B cell (primary cell): ENCODE data around the gene ZNF423. TPM values are rescaled to one million over a fixed set of nuclear protein-coding genes. Genes with fewer than 3 reads are reported as not detected.

ENCODE experiments used
- ATAC-seq: fragments of 200-7000 bp; cut with Tn5 transposase; one replicate; pipeline ENCODE4 v1.10.0; 2021; ENCODE audit warnings: low read depth, mild to moderate bottlenecking, moderate number of reproducible peaks, moderate library complexity
- CTCF ChIA-PET: fragments of 350-600 bp; sonication (Branson Sonifier 250); formaldehyde crosslinking; loops from one replicate; lab custom pipeline; 2021; ENCODE audit warnings: antibody characterized with exemption, inconsistent platforms; lab: Charles Lee
- POLR2A ChIA-PET: fragments of 350-600 bp; sonication (Branson Sonifier 250); formaldehyde crosslinking; loops from one replicate; lab custom pipeline; 2021; ENCODE audit warnings: antibody characterized with exemption; lab: Charles Lee
- DNase-seq: peaks from one replicate; pipeline ENCODE4 v3.0.0; 2013
- H2AFZ ChIP-seq: 2 replicates; pipeline ENCODE4 v1.6.1; 2012; ENCODE audit warnings: mild to moderate bottlenecking, low read depth, low read length; ENCODE audit not compliant: insufficient read depth, poor library complexity, severe bottlenecking
- H3K27ac ChIP-seq, 2 donors: 1 replicate in 1 of 2; 2 replicates in 1 of 2; pipeline ENCODE4 v1.5.1; 2012 to 2013; ENCODE audit warnings: low read length in 2 of 2, mild to moderate bottlenecking in 2 of 2, moderate library complexity in 1 of 2
- H3K27me3 ChIP-seq, 4 experiments: fragments of 200-600 bp in 1 of 4; sonication (generic) in 1 of 4; replicated peaks in 1 of 4; 1 replicate in 2 of 4; 2 replicates in 2 of 4; pipeline versions ENCODE4 v1.6.1 to v1.7.0; 2013 to 2016; ENCODE audit warnings: low read length in 3 of 4, mild to moderate bottlenecking in 2 of 4, mixed read lengths in 1 of 4, moderate library complexity in 1 of 4; ENCODE audit not compliant: insufficient read depth in 4 of 4, control insufficient read depth in 3 of 4; ENCODE audit errors: control extremely low read depth in 1 of 4
- H3K36me3 ChIP-seq, 2 experiments: replicated peaks in 1 of 2; 1 replicate in 1 of 2; 2 replicates in 1 of 2; pipeline versions ENCODE4 v1.6.1 to v1.7.1; 2013; ENCODE audit warnings: low read length in 1 of 2; ENCODE audit not compliant: insufficient read depth in 2 of 2, control insufficient read depth in 1 of 2; ENCODE audit errors: control extremely low read depth in 1 of 2, extremely low read depth in 1 of 2
- H3K4me1 ChIP-seq, 2 donors: fragments of 200-600 bp in 1 of 2; sonication (generic) in 1 of 2; 1 replicate in 1 of 2; 2 replicates in 1 of 2; pipeline versions ENCODE4 v1.5.1 to v1.6.1; 2013 to 2017; ENCODE audit warnings: low read length in 2 of 2; ENCODE audit not compliant: control insufficient read depth in 2 of 2, insufficient read depth in 2 of 2
- H3K4me2 ChIP-seq: replicated peaks from 2 replicates; pipeline ENCODE3; 2012; ENCODE audit warnings: mild to moderate bottlenecking, low read depth, low read length; ENCODE audit not compliant: poor library complexity, severe bottlenecking
- H3K4me3 ChIP-seq, 5 experiments: fragments of 200-600 bp in 1 of 5; sonication (generic) in 1 of 5; 1 replicate in 3 of 5; 2 replicates in 2 of 5; pipeline versions ENCODE4 v1.5.1 to v1.7.0; 2011 to 2016; ENCODE audit warnings: low read length in 4 of 5, mild to moderate bottlenecking in 4 of 5, low read depth in 2 of 5, control low read depth in 1 of 5, moderate library complexity in 1 of 5; ENCODE audit not compliant: insufficient read depth in 1 of 5; ENCODE audit errors: control extremely low read depth in 1 of 5, extremely low read depth in 1 of 5
- H3K79me2 ChIP-seq: fragments of 200-600 bp; sonication (generic); one replicate; pipeline ENCODE4 v1.6.0; 2016; ENCODE audit warnings: low read length; ENCODE audit not compliant: control insufficient read depth, insufficient read depth
- H3K9ac ChIP-seq: fragments of 200-600 bp; sonication (generic); 2 replicates; pipeline ENCODE4 v1.6.1; 2017; ENCODE audit warnings: mild to moderate bottlenecking, low read length, moderate library complexity
- H3K9me3 ChIP-seq, 3 donors: one replicate each; pipeline versions ENCODE4 v1.6.1 to v1.7.1; 2013; ENCODE audit warnings: low read length in 2 of 3; ENCODE audit not compliant: control insufficient read depth in 2 of 3, insufficient read depth in 1 of 3; ENCODE audit errors: control extremely low read depth in 1 of 3
- H4K20me1 ChIP-seq: 2 replicates; pipeline ENCODE4 v1.6.0; 2012; ENCODE audit warnings: mild to moderate bottlenecking, low read length; ENCODE audit not compliant: insufficient read depth, control insufficient read depth, poor library complexity, severe bottlenecking
- H3K27ac Mint-ChIP-seq: one replicate; pipeline ENCODE4 v1.8.0; 2021; ENCODE audit warnings: mixed read lengths
- H3K27me3 Mint-ChIP-seq: one replicate; pipeline ENCODE4 v1.8.0; 2021; ENCODE audit warnings: mixed read lengths
- H3K4me1 Mint-ChIP-seq: one replicate; pipeline ENCODE4 v1.8.0; 2021; ENCODE audit warnings: mixed read lengths
- H3K4me3 Mint-ChIP-seq: one replicate; pipeline ENCODE4 v1.8.0; 2021; ENCODE audit warnings: mixed read lengths
- H3K9me3 Mint-ChIP-seq: one replicate; pipeline ENCODE4 v1.8.0; 2022; ENCODE audit warnings: mixed read lengths; ENCODE audit not compliant: insufficient read depth
- EZH2 ChIP-seq: IDR thresholded peaks from 2 replicates; pipeline ENCODE4 v1.6.1; 2012; ENCODE audit warnings: borderline replicate concordance, low read depth, mild to moderate bottlenecking, moderate library complexity, low read length; ENCODE audit not compliant: insufficient read depth, poor library complexity, severe bottlenecking
- WGBS: methylation state at CpG from one replicate; pipeline ENCODE4 v1.1.5; 2013; ENCODE audit warnings: missing lambda C conversion rate; ENCODE audit not compliant: insufficient coverage; 5-methylcytosine and 5-hydroxymethylcytosine counted together
- intact Hi-C: fragments of 100-400 bp; cut with micrococcal nuclease; formaldehyde crosslinking; loops from one replicate; pipeline ENCODE4 v1.10.0; 2022
- polyA plus RNA-seq: library from polyadenylated mRNA; depleted of rRNA; stranded (reverse); fragments of >200 nt; gene quantifications from 2 replicates; pipeline ENCODE4 v1.2.3, GENCODE V29; 2012
- total RNA-seq, 2 donors: library from RNA; stranded (reverse); fragments of 120-200 nt in 1 of 2; gene quantifications; 1 replicate in 1 of 2; 2 replicates in 1 of 2; pipeline versions ENCODE4 v1.2.3 to v1.2.4, GENCODE V29; 2013 to 2022
- TF ChIP-seq, protein P1 (sequence below): fragments of 200-600 bp; IDR thresholded peaks from one replicate; pipeline ENCODE4 v1.8.0; 2022; ENCODE audit warnings: antibody characterized with exemption, mild to moderate bottlenecking

Gene ZNF423
- total and polyA plus RNA-seq, 2 donors (not counting 1 experiment from before 2014, with no cell fraction given): not detected

DNA sequence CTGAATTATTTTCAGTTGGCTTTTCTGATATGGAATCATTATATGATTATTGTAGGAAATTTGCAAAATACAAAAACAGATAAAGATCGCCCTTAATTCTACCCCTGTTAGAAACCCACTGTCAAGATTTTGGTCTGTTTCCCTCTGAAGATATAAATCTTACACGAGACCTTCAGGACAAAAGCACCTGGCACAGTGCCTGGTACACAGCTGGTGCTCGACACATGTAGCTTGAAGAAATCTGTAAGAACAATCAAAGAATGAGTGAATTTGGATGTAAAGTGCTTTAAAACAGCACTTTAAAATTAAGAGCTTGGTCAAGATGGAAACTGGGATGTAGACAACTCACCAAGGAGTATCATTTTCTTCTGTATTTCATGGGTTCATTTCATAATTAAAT lies 301.2 kb downstream of the ZNF423 start:
- Mint-ChIP-seq H3K4me1 (no peaks in the 10 kb centered on the region), H3K27me3 (peaks cover 8% of the 10 kb centered on the region), H3K4me3 (no peak overlapping the region), H3K27ac (no peak overlapping the region), H3K9me3 (no peaks in the 10 kb centered on the region)
- no peaks in the 10 kb centered on the region for H3K79me2 ChIP-seq
- POLR2A ChIA-PET: no interaction called here
- WGBS: 78% methylated on average over 1 of the region's 3 CpGs
- H3K9ac ChIP-seq: no peak overlapping the region
- ATAC-seq (no peak), DNase-seq (no peak)
- no peaks in the 10 kb centered on the region for H3K36me3 ChIP-seq
- no peak overlapping the region for H3K4me2 ChIP-seq
- intact Hi-C loops: no loop called here
- CTCF ChIA-PET: no interaction called here
- H2AFZ ChIP-seq: no peak overlapping the region
- H3K4me3 ChIP-seq: no peak overlapping the region
- no peaks in the 10 kb centered on the region for H4K20me1 ChIP-seq
- TF ChIP-seq EZH2: no peak
- TF ChIP-seq, protein P1, sequence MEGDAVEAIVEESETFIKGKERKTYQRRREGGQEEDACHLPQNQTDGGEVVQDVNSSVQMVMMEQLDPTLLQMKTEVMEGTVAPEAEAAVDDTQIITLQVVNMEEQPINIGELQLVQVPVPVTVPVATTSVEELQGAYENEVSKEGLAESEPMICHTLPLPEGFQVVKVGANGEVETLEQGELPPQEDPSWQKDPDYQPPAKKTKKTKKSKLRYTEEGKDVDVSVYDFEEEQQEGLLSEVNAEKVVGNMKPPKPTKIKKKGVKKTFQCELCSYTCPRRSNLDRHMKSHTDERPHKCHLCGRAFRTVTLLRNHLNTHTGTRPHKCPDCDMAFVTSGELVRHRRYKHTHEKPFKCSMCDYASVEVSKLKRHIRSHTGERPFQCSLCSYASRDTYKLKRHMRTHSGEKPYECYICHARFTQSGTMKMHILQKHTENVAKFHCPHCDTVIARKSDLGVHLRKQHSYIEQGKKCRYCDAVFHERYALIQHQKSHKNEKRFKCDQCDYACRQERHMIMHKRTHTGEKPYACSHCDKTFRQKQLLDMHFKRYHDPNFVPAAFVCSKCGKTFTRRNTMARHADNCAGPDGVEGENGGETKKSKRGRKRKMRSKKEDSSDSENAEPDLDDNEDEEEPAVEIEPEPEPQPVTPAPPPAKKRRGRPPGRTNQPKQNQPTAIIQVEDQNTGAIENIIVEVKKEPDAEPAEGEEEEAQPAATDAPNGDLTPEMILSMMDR: no peak
- H3K4me1 ChIP-seq: no peaks in the 10 kb centered on the region
- H3K27me3 ChIP-seq: no peaks in the 10 kb centered on the region
- H3K9me3 ChIP-seq: no peaks in the 10 kb centered on the region
- H3K27ac ChIP-seq: no peak overlapping the region

DNA sequence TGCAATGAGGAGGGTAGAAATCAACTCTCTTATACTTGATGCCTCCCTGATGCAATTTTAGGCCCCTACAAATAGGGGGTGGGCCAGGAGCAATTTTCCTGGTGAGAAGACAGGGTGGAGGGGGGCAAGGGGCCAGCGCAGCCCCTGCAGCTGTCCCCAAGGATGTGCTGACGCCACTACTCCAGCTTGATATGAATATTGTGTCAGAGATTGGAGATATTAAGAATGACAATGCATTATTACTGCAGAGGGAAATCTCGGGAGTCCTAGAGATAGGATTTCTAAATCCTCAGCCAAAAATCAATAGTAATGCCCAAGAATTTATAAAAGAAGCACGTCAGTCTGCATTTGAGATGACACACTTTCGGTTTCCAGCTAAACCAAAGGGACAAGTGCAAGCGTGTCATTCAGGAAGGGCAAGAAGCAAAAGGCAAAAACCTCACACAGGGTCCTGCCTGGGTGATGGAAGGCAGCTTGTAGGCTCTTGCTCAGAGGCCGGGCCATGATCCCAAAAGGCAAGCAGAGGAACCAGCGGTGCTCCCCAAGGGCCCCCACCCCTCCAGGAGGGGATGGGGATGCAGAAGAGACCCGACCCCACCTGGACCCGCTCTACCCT lies 303.5 kb downstream of the ZNF423 start:
- H3K27ac ChIP-seq: no peak overlapping the region
- no peak overlapping the region for H3K9ac ChIP-seq
- DNase-seq (no peak), ATAC-seq (no peak)
- Mint-ChIP-seq H3K9me3 (no peaks in the 10 kb centered on the region), H3K4me1 (no peaks in the 10 kb centered on the region), H3K4me3 (no peak overlapping the region), H3K27me3 (peaks cover 8% of the 10 kb centered on the region), H3K27ac (no peak overlapping the region)
- H3K4me2 ChIP-seq: no peak overlapping the region
- no peak overlapping the region for H3K4me3 ChIP-seq
- H3K27me3 ChIP-seq: no peaks in the 10 kb centered on the region
- no peaks in the 10 kb centered on the region for H3K4me1 ChIP-seq
- no peaks in the 10 kb centered on the region for H3K9me3 ChIP-seq
- intact Hi-C loops: no loop called here
- H2AFZ ChIP-seq: no peak overlapping the region
- no peak for TF ChIP-seq EZH2
- TF ChIP-seq, protein P1: no peak
- POLR2A ChIA-PET: no interaction called here
- CTCF ChIA-PET: no interaction called here
- H3K79me2 ChIP-seq: no peaks in the 10 kb centered on the region
- H3K36me3 ChIP-seq: no peaks in the 10 kb centered on the region
- 76% methylated on average over 8 of the region's 10 CpGs for WGBS
- no peaks in the 10 kb centered on the region for H4K20me1 ChIP-seq
